Stimulated activated CD4-positive, alpha-beta T cell treated with anti-CD3 and anti-CD28 coated beads, Interleukin-12 subunit alpha, Interleukin-12 subunit beta, amount 100 ng/mL, for 48 hours (primary cell): Measurements from ENCODE around the gene ZNG1A.
"Not testable (repeated sequence)": the region's sequence is repeated elsewhere in the genome, so short reads cannot be mapped to it uniquely, and the experiment has no call there.

ENCODE experiments used
- DNase-seq, 3 donors: peaks; one replicate each; pipeline ENCODE4 v3.0.0-alpha.2; 2020; ENCODE audit warnings: low read depth in 2 of 3, low spot score in 1 of 3

The ZNG1A gene

GRCh38 chr9:98775-99174 lies 80.1 kb downstream of the ZNG1A start:
- not testable (repeated sequence) for DNase-seq

GRCh38 chr9:94992-95391 lies 83.9 kb downstream of the ZNG1A start:
- DNase-seq = not testable (repeated sequence)

- not testable (repeated sequence) for DNase-seq
Observed at GRCh38 chr9:94323-94722, 84.5 kb downstream of the ZNG1A start.

- not testable (repeated sequence) for DNase-seq
Observed at GRCh38 chr9:93909-94308, 84.9 kb downstream of the ZNG1A start.

- DNase-seq = not testable (repeated sequence)
Observed at GRCh38 chr9:90851-91250, 88.0 kb downstream of the ZNG1A start.

- not testable (repeated sequence) for DNase-seq
Observed at GRCh38 chr9:88396-89037, 90.3 kb downstream of the ZNG1A start.

GRCh38 chr9:87860-88259 lies 91.0 kb downstream of the ZNG1A start:
- DNase-seq = not testable (repeated sequence)

GRCh38 chr9:87105-87504 lies 91.8 kb downstream of the ZNG1A start:
- DNase-seq = not testable (repeated sequence)

- not testable (repeated sequence) for DNase-seq
Observed at GRCh38 chr9:86697-87096, 92.2 kb downstream of the ZNG1A start.

- DNase-seq = not testable (repeated sequence)
Observed at GRCh38 chr9:82932-83689, 95.7 kb downstream of the ZNG1A start.

- not testable (repeated sequence) for DNase-seq
Observed at GRCh38 chr9:78333-78732, 100.5 kb downstream of the ZNG1A start.

- not testable (repeated sequence) for DNase-seq
Observed at GRCh38 chr9:76389-76788, 102.5 kb downstream of the ZNG1A start.

GRCh38 chr9:73900-74525 lies 104.8 kb downstream of the ZNG1A start:
- DNase-seq = not testable (repeated sequence)

- DNase-seq = not testable (repeated sequence)
Observed at GRCh38 chr9:73076-73899, 105.6 kb downstream of the ZNG1A start.
